ENCODE data around the gene VAX1. TPM values are rescaled to one million over a fixed set of nuclear protein-coding genes. Genes with fewer than 3 reads are reported as not detected.

Gene VAX1, protein sequence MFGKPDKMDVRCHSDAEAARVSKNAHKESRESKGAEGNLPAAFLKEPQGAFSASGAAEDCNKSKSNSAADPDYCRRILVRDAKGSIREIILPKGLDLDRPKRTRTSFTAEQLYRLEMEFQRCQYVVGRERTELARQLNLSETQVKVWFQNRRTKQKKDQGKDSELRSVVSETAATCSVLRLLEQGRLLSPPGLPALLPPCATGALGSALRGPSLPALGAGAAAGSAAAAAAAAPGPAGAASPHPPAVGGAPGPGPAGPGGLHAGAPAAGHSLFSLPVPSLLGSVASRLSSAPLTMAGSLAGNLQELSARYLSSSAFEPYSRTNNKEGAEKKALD
- 0.97 to 1.7 TPM (median 1.5 TPM) in 5 replicates for total RNA-seq (2022; extraction: Qiagen RNA extraction)

DNA sequence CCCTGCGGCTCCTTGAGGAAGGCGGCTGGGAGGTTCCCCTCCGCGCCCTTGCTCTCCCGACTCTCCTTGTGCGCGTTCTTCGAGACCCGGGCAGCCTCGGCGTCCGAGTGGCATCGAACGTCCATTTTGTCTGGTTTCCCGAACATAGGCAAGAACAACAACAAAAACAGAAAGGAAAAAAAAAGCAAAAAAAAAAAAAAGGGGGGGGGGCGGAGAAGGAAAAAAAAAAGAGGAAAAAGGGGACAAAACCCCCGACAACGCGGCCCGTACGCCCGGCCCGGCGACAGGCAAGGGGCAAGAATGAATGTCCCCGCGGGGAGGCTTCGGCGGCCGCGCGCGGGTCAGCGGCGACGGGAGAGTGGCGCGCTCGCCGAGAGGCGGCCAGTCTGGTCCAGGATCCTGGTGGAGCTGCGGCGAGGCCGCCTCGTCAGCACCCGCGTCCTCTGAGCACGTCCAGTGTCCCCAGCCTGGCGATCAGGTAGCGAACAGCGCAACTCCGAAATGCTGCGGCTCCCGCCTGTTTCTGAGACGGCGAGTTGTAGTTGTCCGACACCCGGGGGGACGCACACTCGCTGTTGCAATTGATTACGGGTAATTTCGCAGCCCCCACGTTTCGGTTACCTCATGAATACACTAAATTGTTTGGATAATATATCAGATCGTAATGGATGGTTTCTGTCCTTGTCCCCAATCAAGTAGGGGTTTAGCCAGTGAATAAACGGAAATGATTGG is at the start of gene VAX1:
TSS of gene VAX1 (minus strand) at position 360 of the 732 bp plus-strand sequence. CDS start at position 146, 214 bp downstream.

Other genes with a start within 250 kb of the VAX1 start
- gene SHTN1, start 133.1 kb downstream of the VAX1 start, total RNA-seq (2022; extraction: Qiagen RNA extraction) = 20.5 to 28.8 TPM (median 25.6 TPM) in 5 replicates
- gene KCNK18, start 59.2 kb upstream of the VAX1 start, total RNA-seq (2022; extraction: Qiagen RNA extraction) = not detected in 5 replicates
- gene SLC18A2, start 102.8 kb upstream of the VAX1 start, total RNA-seq (2022; extraction: Qiagen RNA extraction) = 0.05 to 0.06 TPM in 2 of 5 replicates, not detected in the others
- 18.0 to 28.2 TPM (median 24.1 TPM) in 5 replicates for gene PDZD8, start 237.2 kb upstream of the VAX1 start, total RNA-seq (2022; extraction: Qiagen RNA extraction)

All from A549 treated with Mapracorat at 1 μM for 4 hours (cell line).